BJ (cell line): Measurements from ENCODE around the gene ZDHHC11. TPM values are rescaled to one million over a fixed set of nuclear protein-coding genes. Genes with fewer than 3 reads are reported as not detected.
"Not testable (repeated sequence)": the region's sequence is repeated elsewhere in the genome, so short reads cannot be mapped to it uniquely, and the experiment has no call there.

ENCODE experiments used
- CTCF ChIA-PET: fragments of 350-600 bp; formaldehyde crosslinking; extraction: SDS; loops from one replicate; lab custom pipeline; 2021; ENCODE audit warnings: antibody characterized with exemption, inconsistent platforms; lab: Yijun Ruan, JAX
- POLR2A ChIA-PET: fragments of 300-600 bp; sonication (Branson Sonifier 250); formaldehyde crosslinking; extraction: SDS; loops from one replicate; lab custom pipeline; 2021; ENCODE audit warnings: antibody characterized with exemption; lab: Charles Lee
- DNase-seq: peaks from one replicate; pipeline ENCODE4 v3.0.0-alpha.2; 2011; ENCODE audit warnings: low read depth
- H3K27me3 ChIP-seq: 2 replicates; pipeline ENCODE4 v1.6.0; 2011; ENCODE audit warnings: low read length; ENCODE audit not compliant: control insufficient read depth, insufficient read depth
- H3K36me3 ChIP-seq: 2 replicates; pipeline ENCODE4 v1.5.1; 2011; ENCODE audit warnings: low read length; ENCODE audit not compliant: control insufficient read depth, insufficient read depth
- H3K4me3 ChIP-seq: 2 replicates; pipeline ENCODE4 v1.5.1; 2011; ENCODE audit warnings: low read depth, mild to moderate bottlenecking, control low read depth, low read length
- polyA plus RNA-seq: library from polyadenylated mRNA; depleted of rRNA; stranded (reverse); fragments of >200 nt; gene quantifications from 2 replicates; pipeline ENCODE4 v1.2.3, GENCODE V29; 2011

ZDHHC11 gene
- polyA plus RNA-seq, 1 experiment: 0.15 TPM

DNA sequence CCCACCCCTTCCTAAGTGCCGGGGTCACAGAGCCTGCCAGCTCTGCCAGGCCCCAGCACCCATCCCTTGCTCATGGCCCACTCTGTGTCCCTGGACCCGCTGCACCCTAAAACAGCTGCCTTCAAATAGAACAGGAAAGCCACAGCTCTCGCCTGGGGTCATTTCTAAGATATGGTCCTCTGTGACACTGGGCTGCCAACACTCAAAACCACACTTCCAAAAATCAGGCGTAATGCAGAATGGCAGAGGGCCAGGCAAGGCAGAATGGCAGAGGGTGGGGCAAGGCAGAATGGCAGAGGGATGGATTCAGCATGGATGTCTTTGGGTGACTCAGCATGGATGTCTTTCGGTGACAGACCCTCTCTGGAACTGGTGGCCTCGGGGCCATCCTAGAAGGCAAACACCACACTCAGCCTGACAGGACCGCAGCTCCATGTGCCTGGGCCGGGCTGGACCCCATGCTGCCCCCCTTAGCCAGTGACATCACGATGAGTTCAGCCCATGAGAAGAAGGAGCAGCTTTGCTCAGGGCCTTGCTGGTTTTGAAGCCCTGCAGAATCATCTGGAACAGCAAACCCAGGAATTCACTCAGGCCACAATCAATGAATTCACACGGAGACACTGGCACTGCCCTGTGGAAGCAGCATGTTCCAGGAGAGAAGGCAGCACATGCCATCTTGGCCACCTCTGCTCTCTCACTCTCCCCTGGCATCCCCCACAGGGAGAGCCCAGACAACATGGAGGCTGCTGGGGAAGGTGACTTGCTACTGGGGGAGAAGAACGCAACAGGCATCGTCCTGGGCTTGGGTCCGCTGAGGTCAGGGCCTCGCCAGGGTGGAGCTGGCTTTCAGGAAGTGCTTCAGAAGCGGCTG lies 9.0 kb downstream of the ZDHHC11 start:
- POLR2A ChIA-PET, DNase-seq: not testable (repeated sequence)

DNA sequence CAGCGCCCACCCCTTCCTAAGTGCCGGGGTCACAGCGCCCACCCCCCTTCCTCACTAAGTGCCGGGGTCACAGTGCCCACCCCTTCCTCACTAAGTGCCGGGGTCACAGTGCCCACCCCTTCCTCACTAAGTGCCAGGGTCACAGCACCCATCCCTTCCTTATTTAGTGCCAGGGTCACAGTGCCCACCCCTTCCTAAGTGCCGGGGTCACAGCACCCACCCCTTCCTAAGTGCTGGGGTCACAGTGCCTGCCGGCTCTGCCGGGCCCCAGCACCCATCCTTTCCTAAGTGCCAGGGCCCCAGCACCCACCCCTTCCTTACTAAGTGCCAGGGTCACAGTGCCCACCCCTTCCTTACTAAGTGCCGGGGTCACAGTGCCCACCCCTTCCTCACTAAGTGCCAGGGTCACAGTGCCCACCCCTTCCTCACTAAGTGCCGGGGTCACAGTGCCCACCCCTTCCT lies 9.8 kb downstream of the ZDHHC11 start:
- POLR2A ChIA-PET, H3K27me3 ChIP-seq, CTCF ChIA-PET, H3K4me3 ChIP-seq, DNase-seq, H3K36me3 ChIP-seq: not testable (repeated sequence)

More for the DNA sequence above, 9.0 kb downstream of the ZDHHC11 start:
- H3K27me3 ChIP-seq, CTCF ChIA-PET, H3K36me3 ChIP-seq, H3K4me3 ChIP-seq: not testable (repeated sequence)

GRCh38 chr5:840118-840973 lies 10.4 kb downstream of the ZDHHC11 start:
- H3K4me3 ChIP-seq, POLR2A ChIA-PET, H3K27me3 ChIP-seq, CTCF ChIA-PET, DNase-seq, H3K36me3 ChIP-seq: not testable (repeated sequence)

DNA sequence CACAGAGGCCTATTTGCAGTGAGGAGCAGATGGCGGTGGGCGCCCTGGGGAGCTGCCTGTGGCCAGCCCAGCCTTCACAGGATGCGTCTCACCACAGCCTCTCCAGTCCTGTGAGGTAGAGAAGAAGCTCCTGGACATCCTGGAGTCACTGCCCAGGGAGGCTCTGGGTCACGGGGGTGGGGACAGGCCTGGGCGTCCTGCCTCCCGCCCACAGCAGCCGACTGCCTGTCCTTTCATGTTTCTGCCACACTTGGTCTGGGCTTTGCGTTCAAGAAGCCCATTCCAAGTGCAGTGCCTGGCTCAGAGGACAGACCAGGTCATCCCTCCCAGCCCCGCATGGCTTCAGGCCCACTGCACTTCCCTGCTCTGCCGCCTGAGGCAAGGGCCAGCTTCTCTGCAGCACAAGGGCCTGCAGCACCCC lies 12.3 kb downstream of the ZDHHC11 start:
- CTCF ChIA-PET, POLR2A ChIA-PET, H3K27me3 ChIP-seq, H3K4me3 ChIP-seq, DNase-seq, H3K36me3 ChIP-seq: not testable (repeated sequence)

- H3K4me3 ChIP-seq, H3K36me3 ChIP-seq, H3K27me3 ChIP-seq, POLR2A ChIA-PET, DNase-seq, CTCF ChIA-PET: not testable (repeated sequence)
These were observed 13.1 kb downstream of the ZDHHC11 start for GRCh38 chr5:837621-838121.

GRCh38 chr5:835933-836612 lies 14.7 kb downstream of the ZDHHC11 start:
- CTCF ChIA-PET, H3K36me3 ChIP-seq, DNase-seq, H3K27me3 ChIP-seq, H3K4me3 ChIP-seq, POLR2A ChIA-PET: not testable (repeated sequence)

- H3K27me3 ChIP-seq, H3K36me3 ChIP-seq, CTCF ChIA-PET, H3K4me3 ChIP-seq, DNase-seq, POLR2A ChIA-PET: not testable (repeated sequence)
These were observed 16.8 kb downstream of the ZDHHC11 start for GRCh38 chr5:834013-834412.

GRCh38 chr5:828194-828593 lies 22.6 kb downstream of the ZDHHC11 start:
- CTCF ChIA-PET: not testable (repeated sequence)

GRCh38 chr5:825544-825943 lies 25.2 kb downstream of the ZDHHC11 start:
- H3K36me3 ChIP-seq, CTCF ChIA-PET, H3K27me3 ChIP-seq, H3K4me3 ChIP-seq, POLR2A ChIA-PET, DNase-seq: not testable (repeated sequence)

More at GRCh38 chr5:828194-828593, 22.6 kb downstream of the ZDHHC11 start:
- H3K27me3 ChIP-seq, H3K36me3 ChIP-seq, POLR2A ChIA-PET, H3K4me3 ChIP-seq, DNase-seq: not testable (repeated sequence)
